Suprapubic skin (tissue), 3 donors: ENCODE data around the gene IL17D.

Experiments used
- CTCF ChIP-seq, 2 donors: fragments of 200-600 bp in 1 of 2; fragments of 450-650 bp in 1 of 2; sonication (generic) in 1 of 2; IDR thresholded peaks; one replicate each; pipeline ENCODE4 v1.5.1; 2016 to 2019; ENCODE audit warnings: antibody characterized with exemption in 2 of 2, mild to moderate bottlenecking in 1 of 2, moderate library complexity in 1 of 2
- POLR2AphosphoS5 ChIP-seq, 3 donors: sonication (generic); formaldehyde crosslinking; IDR thresholded peaks; one replicate each; pipeline ENCODE4 v1.6.1; 2017; ENCODE audit warnings: antibody characterized with exemption in 3 of 3

DNA sequence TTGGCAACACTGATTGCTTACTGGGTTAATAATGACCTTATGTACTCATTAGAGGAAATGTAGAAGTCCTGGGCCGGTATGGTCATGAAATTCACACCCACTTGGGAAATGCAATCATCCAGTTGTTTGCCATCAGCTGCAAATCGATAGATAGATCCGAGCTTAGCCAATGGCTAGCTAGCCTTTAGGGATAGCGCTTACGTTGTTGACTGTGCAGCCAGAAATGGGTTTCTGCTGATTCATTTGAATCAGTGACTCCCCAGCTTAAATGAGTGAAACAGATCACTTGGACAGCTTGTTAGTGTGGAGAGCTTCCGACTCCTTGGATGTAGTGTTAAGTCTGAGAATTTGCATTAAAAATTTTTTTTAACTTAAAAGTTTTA, 11.8 kb downstream of the IL17D start:
- TF ChIP-seq CTCF (IDR thresholded peaks at IDR 0.05) (no peak), POLR2AphosphoS5 (IDR thresholded peaks at IDR 0.05) (no peak)
